GM10266 (cell line): Measurements from ENCODE around the gene DPP4.

ENCODE experiments used
- DNase-seq: peaks from one replicate; pipeline ENCODE4 v3.0.0; 2012; ENCODE audit errors: extremely low spot score
- TF ChIP-seq, protein P1 (sequence below): IDR thresholded peaks from 2 replicates; pipeline ENCODE4 v1.5.1; 2012; ENCODE audit warnings: mild to moderate bottlenecking, low read depth; ENCODE audit not compliant: control insufficient read depth, insufficient read depth; ENCODE audit errors: missing control alignments

The DPP4 gene

DNA sequence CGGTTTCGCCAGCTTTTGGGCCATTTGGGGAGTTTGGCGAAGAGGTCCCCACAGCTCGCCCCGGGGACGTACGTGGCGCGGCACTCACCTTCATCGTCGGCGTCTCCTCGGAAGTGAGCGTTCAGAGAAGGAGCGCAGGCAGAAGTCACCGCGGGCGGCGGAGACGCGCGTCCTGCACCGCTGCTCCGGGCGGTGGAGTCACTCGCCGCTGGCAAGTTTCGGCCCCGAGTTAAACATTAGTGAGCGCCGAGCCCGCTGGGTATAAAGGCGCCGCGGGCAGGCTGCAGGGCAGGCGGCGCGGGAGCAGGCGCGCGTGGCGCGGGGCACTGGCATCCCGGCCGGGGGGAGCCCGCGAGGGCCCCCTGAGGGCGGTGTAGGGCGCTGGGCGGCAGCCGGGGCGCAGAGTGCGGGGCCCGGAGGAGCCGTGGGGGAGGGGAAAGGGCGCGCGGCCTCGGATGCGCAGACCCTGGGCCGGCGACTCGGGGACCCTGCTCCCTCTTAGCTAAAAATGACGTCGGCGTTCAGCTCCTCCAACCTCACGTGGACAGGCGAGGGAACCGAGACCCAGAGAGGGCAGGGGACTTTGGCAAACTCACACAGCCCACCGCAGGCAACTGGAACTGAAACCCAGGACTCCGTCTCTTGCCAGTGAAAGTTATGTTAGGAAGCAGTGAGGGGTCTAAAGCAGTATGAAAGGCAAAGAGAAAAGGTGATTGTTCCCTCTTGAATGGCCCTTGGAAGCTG is at the start of gene DPP4:
TSS of gene DPP4 (minus strand) at position 328 of the 744 bp plus-strand sequence. CDS start at position 94, 234 bp downstream.
- TF ChIP-seq, protein P1, sequence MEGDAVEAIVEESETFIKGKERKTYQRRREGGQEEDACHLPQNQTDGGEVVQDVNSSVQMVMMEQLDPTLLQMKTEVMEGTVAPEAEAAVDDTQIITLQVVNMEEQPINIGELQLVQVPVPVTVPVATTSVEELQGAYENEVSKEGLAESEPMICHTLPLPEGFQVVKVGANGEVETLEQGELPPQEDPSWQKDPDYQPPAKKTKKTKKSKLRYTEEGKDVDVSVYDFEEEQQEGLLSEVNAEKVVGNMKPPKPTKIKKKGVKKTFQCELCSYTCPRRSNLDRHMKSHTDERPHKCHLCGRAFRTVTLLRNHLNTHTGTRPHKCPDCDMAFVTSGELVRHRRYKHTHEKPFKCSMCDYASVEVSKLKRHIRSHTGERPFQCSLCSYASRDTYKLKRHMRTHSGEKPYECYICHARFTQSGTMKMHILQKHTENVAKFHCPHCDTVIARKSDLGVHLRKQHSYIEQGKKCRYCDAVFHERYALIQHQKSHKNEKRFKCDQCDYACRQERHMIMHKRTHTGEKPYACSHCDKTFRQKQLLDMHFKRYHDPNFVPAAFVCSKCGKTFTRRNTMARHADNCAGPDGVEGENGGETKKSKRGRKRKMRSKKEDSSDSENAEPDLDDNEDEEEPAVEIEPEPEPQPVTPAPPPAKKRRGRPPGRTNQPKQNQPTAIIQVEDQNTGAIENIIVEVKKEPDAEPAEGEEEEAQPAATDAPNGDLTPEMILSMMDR, result peak; percentile 7
- DNase-seq, result peak; percentile 75

DNA sequence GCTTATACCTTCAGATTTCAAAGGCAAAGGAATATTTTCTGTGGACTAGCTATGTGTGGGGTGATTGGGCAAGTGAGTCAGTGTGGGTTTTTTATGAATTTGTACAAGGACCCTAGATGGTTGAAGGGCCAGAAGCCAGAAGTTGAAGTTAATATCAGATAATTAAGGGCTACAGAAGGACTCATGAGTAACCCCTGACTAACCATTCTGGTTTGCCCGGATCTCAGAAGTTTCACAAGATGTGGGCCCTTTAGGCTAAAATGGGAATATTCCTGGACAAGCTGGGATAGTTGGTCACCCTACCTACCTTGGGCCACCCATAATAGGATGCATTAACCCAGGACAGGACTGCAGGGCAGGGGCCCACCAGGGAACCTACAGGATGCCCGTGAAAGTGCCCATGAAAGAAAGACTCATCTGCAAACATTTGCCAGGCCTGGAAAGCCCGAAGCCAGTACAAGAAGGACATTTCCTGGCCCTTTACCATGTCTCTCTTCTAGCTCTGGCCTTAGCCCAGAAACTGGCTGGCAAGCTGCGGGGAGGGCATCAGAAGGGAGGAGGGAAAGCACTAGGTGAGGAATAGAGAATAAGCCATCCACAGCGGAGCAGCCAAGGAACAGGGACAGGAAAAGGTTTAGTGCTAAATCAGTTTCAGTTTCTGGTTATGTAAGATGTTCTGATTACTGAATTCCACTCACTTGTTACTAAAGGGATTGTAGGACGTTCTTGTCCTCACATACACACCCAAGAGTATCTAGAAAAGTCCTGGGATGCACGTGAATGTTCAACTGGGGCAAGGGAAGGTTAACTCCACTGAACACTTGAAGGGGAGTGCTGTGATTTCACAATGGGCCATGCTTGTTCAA is 44.4 kb upstream of the DPP4 start:
- DNase-seq, result no peak

DNA sequence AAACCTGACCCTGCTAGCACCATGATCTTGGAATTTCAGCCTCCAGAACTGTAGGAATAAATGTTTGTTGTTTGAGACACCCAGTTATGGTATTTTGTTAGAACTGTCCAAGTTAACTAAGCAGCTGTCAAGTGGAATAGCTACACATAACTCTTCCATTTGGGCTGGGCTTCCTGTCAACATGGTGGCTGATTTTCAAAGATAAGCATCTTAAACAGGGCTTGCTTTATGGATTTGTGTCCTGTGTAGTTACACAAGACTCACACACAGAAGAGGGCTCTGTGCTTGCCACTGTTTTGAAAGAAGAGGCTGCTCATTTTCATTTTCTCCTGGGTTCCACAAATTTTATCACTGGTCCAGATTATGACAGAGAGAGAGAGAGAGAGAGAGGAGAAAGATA is 42.3 kb upstream of the DPP4 start:
- no peak for DNase-seq
- TF ChIP-seq, protein P1, result no peak

More for the DNA sequence above, 44.4 kb upstream of the DPP4 start:
- TF ChIP-seq, protein P1, result no peak

DNA sequence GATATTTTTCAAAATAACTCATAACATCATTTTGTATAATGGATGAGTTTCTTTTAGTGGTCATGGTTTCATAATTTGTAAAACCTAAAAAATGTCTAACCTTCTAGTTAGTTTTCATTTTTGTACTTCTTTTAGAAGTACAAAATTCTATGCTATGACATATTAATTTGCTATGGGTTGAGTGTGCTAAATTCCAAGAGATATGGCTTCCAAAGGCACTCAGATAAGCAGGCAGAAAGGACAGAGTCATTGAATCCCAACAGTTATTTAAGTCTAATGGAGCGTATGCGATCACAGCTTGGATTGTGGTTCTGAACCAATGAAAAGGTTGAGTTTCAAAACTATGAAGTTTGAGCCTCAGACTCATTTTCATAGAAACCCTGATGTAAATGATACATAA is 41.1 kb upstream of the DPP4 start:
- TF ChIP-seq, protein P1, result no peak

DNA sequence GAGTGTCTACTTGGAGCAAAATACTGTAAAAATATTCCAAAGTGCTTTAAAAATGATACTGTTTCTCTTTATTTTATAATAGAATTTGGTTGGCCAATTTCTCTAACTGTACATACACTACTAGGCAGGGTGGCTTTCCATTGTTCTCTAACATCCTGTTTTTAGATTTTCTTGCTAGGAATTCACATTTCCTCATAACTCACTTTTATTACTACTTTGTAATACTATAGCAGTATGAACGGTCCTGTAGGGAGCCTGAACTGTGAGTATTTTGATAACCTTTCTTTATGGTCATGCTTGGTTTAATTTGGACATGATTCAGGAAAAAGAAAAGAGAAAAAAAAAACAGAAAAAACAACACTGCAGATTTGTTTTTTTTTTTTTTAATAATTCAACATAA is 40.3 kb upstream of the DPP4 start:
- TF ChIP-seq, protein P1, result no peak
- DNase-seq, result no peak

More for the DNA sequence above, 41.1 kb upstream of the DPP4 start:
- DNase-seq, result no peak

DNA sequence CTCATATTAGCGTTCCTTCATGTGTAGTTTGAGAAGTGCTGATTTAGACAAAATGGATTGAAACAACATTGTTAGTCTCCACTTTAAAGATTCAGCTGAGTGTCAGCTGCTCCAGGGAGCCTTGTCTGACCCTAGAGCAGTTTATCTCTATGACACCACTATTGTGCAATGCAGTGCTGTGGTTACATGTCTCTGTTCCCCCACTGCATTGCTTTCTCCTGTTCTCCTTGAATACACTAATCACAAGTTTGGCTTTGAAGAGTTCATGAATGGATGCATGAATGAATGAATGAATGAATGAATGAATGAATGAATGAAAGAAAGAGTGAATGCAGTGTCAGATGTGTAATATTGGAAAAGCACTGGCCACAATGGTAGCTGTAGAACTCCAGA is 39.8 kb upstream of the DPP4 start:
- TF ChIP-seq, protein P1, result no peak
- DNase-seq, result no peak
